ENCODE results near the gene CPNE9.

The CPNE9 gene

GRCh38 chr3:9703736-9704346 is at the start of gene CPNE9:
TSS of gene CPNE9 (plus strand) at chr3:9703833. CDS start at chr3:9703997, 164 bp downstream.
- no peak for DNase-seq (ENCODE audit: low read depth in 4 of 4, low spot score in 1 of 4)

GRCh38 chr3:9659849-9660248 is 43.8 kb upstream of the CPNE9 start:
- DNase-seq (ENCODE audit: low read depth in 4 of 4, low spot score in 1 of 4) = no peak

GRCh38 chr3:9660972-9661371 is 42.7 kb upstream of the CPNE9 start:
- no peak for DNase-seq (ENCODE audit: low read depth in 4 of 4, low spot score in 1 of 4)

DNA sequence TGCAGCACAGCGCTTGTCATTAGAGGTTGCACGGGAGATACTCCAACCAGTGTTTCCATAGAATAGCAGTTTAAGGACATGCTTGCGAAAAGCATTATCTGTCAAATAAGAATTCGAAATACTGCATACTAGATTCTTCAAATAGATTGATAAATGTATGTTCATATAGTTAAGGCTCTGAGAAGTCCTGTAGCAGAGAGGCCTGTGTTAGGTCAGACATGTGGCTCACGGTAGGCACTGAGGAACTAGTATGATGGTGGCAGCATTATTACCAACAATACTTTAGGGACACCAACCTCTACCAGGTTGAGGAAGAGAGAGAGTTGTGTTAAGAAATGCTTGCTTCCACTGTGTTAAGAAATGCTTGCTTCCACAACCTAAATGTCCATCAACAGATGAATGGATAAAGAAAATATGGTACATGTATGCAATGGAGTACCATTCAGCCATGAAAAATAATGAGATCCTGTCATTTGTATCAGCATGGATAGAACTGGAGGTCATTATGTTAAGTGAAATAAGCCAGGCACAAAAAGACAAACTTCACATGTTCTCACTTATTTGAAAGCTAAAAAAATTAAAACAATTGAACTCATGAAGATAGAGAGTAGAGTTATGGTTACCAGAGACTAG is 39.4 kb upstream of the CPNE9 start:
- DNase-seq (ENCODE audit: low read depth in 4 of 4, low spot score in 1 of 4) = no peak

DNA sequence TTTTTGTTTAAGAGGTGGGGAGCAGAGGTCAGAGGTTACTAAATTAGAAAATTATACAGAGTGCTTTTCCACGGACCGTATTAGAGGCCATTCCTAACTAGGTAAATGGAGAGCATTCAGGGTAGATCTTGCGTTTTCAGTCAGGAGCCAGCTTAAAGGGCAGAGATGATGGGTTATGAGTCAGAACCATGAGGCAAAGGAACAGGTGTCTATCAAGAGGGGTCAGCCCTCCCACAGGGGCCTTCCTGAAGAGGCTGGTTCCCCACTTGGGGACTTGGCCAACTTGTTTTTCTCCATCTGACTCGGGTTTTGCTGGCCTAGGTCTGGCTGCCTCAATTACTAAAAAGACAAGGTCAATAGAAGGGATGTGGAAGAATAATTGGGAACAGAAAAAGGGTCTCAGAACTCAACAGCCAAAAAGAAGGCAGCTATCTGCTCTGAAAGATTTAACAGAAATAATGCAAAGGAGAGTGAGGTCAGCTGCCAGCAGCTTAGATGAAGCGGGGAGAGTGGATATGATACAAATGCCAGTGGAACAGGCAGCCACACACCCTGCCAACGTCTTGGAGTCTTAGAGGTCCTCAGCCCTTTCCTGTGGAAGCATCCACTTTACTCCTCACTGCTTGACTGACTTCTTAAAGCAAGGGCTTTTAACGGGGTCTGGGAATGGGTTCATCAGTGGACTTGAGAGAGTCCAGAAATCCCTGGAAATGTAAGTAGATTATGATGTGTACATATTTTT is 36.8 kb upstream of the CPNE9 start:
- DNase-seq (ENCODE audit: low read depth in 4 of 4, low spot score in 1 of 4) = no peak

DNA sequence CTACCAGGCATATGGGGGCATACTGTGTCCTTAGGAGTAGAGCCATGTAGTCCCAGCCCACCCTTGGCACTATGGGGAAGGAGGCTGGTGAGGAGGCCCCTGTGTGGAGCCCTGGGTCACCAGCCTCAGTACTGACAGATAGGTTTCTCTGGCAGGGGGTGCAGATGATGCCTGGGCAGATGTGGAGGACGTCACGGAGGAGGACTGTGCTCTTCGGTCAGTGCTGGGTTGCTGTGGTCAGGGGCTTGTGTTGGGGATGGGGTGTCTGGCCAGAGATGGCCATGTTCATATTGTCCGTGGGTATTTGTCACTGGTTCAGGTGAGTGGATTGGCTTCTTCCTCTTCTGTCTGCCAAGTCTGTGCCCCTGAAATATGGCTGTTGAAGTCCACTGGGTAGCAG is 34.4 kb upstream of the CPNE9 start:
- no peak for DNase-seq (ENCODE audit: low read depth in 4 of 4, low spot score in 1 of 4)

GRCh38 chr3:9669720-9670432 is 33.8 kb upstream of the CPNE9 start:
- DNase-seq (ENCODE audit: low read depth in 4 of 4, low spot score in 1 of 4) = no peak

GRCh38 chr3:9673082-9673481 is 30.6 kb upstream of the CPNE9 start:
- DNase-seq (ENCODE audit: low read depth in 4 of 4, low spot score in 1 of 4) = no peak

DNA sequence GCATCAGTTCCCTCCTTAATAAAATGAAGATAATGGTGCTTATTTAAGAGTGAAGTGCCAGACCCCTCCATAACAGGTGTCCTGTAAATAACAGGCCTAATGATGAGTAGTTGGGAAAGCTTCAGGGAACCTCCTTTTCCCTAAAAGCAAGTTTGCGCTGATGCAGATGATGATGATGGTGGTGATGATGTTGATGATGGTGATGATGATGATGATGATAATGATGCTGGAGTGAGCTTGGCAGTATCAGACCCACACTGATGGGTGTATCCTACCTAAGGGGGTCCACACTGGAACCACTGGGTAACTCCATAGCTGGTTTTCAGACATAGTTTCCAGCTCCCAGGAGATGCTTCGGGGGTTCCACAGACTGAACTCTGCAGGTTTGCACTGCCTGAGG is 29.9 kb upstream of the CPNE9 start:
- DNase-seq (ENCODE audit: low read depth in 4 of 4, low spot score in 1 of 4) = no peak

DNA sequence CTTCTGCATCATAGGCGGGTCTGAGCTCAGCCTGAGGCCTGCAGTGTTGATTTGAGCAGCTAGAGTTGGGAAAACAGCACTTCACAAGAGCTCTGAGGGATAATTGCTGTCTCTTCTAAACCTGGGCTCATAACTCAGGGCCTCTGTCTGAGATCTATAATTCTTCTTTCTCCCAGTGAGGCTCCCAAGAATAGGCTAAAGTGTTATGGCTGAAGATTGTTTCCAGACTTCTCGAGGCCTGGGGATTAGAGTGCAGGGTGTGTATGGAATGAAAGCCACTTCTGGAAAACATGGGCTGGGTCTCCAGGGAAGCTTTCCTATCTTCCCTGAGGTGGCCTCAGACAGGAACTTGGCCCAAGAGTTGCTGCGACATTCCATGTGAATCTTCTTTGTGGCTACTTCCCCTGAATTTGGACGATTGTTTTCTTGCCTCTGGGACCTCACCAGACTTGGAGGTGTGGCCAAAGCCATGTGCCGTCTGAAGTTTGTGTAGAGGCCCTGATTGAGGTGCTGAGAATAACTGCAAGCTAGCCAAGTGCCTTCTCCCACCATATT is 27.8 kb upstream of the CPNE9 start:
- DNase-seq (ENCODE audit: low read depth in 4 of 4, low spot score in 1 of 4) = no peak

DNA sequence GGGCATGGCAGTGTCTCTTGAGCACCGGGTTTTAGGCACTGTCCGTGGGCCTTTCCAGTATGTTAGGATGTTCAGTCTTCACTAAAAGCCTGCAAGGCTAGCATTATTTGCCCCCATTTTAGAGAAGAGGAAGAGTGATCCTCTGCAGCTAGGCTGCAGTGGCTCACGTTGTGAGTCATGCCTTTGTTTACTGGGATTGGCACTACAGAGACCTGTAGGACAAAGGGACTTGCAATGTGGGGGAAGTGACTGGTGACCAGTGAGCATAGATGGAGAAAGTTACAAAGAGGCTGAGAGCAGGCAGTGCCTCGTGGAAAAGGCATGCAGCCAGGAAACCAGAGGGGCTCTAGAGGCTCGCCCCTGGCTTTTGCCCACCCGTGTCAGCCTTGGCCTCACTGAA is 26.8 kb upstream of the CPNE9 start:
- no peak for DNase-seq (ENCODE audit: low read depth in 4 of 4, low spot score in 1 of 4)

- DNase-seq (ENCODE audit: low read depth in 4 of 4, low spot score in 1 of 4) = no peak
Measured at GRCh38 chr3:9678493-9678892, 25.1 kb upstream of the CPNE9 start.

DNA sequence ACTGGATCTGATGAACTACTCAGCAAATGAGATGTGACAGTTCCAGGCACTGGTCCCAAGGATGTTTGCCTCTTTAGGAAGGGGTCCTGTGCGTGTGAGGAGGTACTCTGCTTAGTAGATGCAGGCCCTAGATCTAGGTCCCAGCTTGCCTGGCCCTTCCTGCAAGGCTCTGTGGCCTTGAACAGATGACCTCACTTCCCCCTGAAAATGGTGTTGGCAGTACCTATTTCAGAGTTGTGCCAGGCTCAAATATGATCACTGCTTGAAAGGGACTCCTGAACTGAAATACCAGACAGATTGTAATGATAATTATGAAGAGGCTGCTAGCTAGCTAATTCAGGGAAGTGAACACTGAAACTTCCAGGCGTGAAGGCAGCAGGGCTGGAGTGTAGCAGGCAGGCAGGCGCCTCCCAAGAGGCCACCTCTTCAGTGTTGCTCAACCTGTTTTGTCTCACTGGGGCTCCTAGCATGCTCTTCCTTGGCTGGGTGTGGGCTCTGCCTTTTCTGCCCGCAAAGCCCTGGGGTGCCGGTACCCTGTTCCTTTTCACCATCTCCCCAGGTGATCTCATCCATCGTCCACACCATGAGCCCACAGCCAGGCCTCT is 24.1 kb upstream of the CPNE9 start:
- DNase-seq (ENCODE audit: low read depth in 4 of 4, low spot score in 1 of 4) = no peak

DNA sequence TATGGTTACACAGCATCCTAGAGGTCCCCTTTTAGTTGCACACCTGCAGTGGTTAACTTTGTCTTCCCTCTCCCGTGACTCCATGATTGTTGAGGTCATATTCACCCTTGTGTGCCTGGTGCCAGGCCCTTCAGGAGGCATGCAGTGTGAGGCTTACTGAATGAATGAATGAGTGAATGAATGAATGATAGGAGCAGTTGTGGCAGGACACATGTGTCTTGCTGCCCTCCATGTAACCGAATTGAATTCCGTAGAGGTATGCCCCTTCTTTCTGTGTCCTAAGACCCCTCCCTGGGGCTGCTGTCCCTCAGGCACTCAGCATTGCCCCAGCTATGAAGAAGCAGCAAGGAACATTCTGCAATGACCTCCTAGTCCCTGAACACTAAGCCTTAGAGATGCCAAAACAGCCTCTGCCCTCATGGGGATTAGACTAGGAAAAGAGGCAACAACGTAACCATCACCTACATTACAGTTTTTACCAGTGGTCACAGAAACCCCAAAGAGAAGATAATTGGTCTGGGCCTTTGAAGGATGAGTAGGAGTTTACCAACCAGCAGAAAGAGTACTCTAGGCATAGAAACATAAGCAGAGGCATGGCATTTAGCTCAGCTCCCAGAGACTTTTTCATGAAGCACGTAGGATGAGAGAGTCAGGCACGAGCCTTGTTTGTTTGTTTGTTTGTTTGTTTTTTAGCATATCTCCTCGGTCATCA is 22.5 kb upstream of the CPNE9 start:
- DNase-seq (ENCODE audit: low read depth in 4 of 4, low spot score in 1 of 4) = no peak

DNA sequence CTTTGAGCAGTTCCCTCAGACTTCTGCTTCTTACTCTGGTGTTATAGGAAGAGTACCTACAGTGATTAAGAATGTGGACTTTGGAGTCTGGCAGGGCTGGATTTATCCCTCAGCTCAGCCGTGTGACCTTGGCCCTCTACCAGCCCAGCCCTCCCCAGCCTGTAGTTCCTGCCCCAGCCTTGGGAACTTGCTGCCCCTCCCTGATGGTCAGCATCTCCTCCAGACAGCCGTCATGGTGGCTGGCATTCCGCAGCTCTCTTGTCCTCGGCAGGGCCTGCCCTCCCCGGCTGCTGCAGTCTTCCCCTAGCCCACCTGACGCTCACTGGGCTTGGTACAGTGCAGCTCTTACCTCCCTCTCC is 21.9 kb upstream of the CPNE9 start:
- DNase-seq (ENCODE audit: low read depth in 4 of 4, low spot score in 1 of 4) = no peak

- DNase-seq (ENCODE audit: low read depth in 4 of 4, low spot score in 1 of 4) = no peak
Measured at GRCh38 chr3:9682096-9682495, 21.5 kb upstream of the CPNE9 start.

GRCh38 chr3:9683426-9683825 is 20.2 kb upstream of the CPNE9 start:
- no peak for DNase-seq (ENCODE audit: low read depth in 4 of 4, low spot score in 1 of 4)

DNA sequence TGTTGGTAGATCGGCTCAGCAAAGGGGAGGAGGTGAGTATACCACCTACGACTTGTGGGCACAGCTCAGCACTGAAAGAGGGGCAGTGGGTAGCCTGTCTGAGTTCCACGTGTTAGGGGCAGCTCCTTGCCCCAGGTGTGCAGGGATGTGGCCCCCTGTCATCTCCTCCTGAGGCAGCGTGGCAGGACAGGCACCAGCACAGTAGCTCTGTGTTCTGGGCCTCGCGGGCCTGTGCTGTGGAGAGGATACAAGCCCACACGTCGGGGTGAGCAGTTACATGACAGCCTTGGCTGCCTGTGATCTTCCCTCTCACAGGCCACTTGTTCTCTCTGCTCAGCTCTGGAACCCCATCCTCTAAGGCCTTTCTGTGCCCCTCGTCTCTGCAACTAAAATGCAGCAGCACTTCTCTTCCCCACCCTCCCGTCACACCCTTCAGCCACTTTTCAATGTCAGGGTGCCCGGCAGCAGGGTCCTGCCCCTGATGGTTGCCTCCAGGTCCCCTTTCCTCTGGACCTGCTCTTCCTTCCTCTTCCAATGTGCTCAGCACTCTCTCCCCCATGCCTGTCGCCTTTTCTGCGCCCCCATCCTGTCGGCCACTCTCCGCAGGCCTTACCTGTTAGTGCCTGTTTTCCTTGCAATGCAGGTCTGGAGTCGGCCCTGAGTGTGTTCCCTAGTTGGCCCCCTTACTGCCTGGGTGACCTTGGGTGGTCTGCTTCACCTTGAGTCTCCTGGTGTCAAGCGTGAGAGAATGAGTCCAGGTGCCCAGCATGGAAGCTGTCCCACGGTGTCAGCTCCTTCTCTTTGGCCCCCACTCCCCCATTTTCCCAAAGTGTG is 18.2 kb upstream of the CPNE9 start:
- no peak for DNase-seq (ENCODE audit: low read depth in 4 of 4, low spot score in 1 of 4)

DNA sequence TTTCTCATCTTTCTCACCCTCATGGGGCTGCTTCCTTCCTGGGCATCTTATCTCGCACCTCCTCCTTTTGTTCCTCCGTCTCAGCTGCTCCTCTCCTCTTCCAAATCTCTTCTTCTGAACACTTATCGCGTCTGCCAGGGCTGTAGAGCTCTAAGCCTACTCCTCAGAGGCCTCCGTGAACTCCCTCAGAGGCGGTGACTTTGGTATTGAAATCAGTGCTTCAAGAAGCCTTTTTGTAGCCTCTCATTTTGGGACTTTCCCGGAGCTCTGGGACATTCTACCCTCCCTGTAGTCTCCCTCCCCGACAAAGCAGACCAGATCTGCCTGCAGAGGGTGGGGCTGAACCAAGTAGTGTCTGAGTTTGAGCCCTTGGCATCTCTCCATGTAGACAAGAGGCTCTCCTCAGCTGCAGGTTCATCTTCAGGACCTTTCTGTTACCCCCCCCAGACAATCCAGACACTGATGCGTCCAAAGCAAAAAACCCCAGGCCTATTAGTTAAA is 17.5 kb upstream of the CPNE9 start:
- DNase-seq (ENCODE audit: low read depth in 4 of 4, low spot score in 1 of 4) = no peak

- no peak for DNase-seq (ENCODE audit: low read depth in 4 of 4, low spot score in 1 of 4)
Measured at GRCh38 chr3:9686703-9687102, 16.9 kb upstream of the CPNE9 start.
